Measurements from ENCODE around the gene GPR78. TPM values are rescaled to one million over a fixed set of nuclear protein-coding genes. Genes with fewer than 3 reads are reported as not detected.

The GPR78 gene
- polyA plus RNA-seq, 3 donors, result not detected

GRCh38 chr4:8583655-8584025 lies 3.4 kb downstream of the GPR78 start:
- no peak for TF ChIP-seq CTCF (IDR thresholded peaks at IDR 0.05)
- Mint-ChIP-seq H3K4me3 (no peak overlapping the region), H3K27me3 (ENCODE audit: low read depth in 3 of 3) (peaks cover 3 to 21% (median 15%) of the 10 kb centered on the region in 3 donors), H3K4me1 (no peaks in the 10 kb centered on the region), H3K27ac (no peak overlapping the region), H3K36me3 (no peaks in the 10 kb centered on the region), H3K9me3 (peaks cover 0 to 2% (median 0%) of the 10 kb centered on the region in 7 donors)
- 72% methylated on average over 4 of the region's 4 CpGs for WGBS (ENCODE audit: insufficient coverage)
- H2AFZ ChIP-seq (ENCODE audit: insufficient read depth, low read depth, low read length, poor library complexity, severe bottlenecking), result no peak overlapping the region
- H3K79me2 ChIP-seq (ENCODE audit: insufficient read depth, low read length), result no peaks in the 10 kb centered on the region
- no peak for DNase-seq
- no peak overlapping the region for H3K27ac ChIP-seq (ENCODE audit: low read depth in 1 of 2, low read length in 2 of 2)
- H3K4me1 ChIP-seq (ENCODE audit: control insufficient read depth in 1 of 2, insufficient read depth in 2 of 2, low read length in 2 of 2), result no peaks in the 10 kb centered on the region
- H3K4me3 ChIP-seq (replicated peaks in 1 of 3; ENCODE audit: low read depth in 2 of 3, low read length in 3 of 3), result no peak overlapping the region
- intact Hi-C loops (cut with micrococcal nuclease), result no loop called here
- no peak overlapping the region for H3K4me2 ChIP-seq (replicated peaks; ENCODE audit: extremely low read depth, low read length, poor library complexity, severe bottlenecking)
- peaks cover 0 to 6% of the 10 kb centered on the region in 2 donors for H3K27me3 ChIP-seq (ENCODE audit: control insufficient read depth in 2 of 2, insufficient read depth in 2 of 2, low read length in 2 of 2)
- H3K36me3 ChIP-seq (replicated peaks in 1 of 2; ENCODE audit: control insufficient read depth in 1 of 2, insufficient read depth in 2 of 2, low read length in 2 of 2), result no peaks in the 10 kb centered on the region
- no peaks in the 10 kb centered on the region for H4K20me1 ChIP-seq (ENCODE audit: insufficient read depth, low read length)
- H3K9ac ChIP-seq (ENCODE audit: insufficient read depth, low read length, poor library complexity, severe bottlenecking), result no peak overlapping the region
- no peaks in the 10 kb centered on the region for H3K9me3 ChIP-seq (replicated peaks in 1 of 2; ENCODE audit: control insufficient read depth in 1 of 2, insufficient read depth in 1 of 2, low read length in 2 of 2)

- Mint-ChIP-seq H3K4me1 (no peaks in the 10 kb centered on the region), H3K27ac (no peak overlapping the region), H3K9me3 (peaks cover 0 to 2% (median 0%) of the 10 kb centered on the region in 7 donors), H3K36me3 (no peaks in the 10 kb centered on the region), H3K27me3 (ENCODE audit: low read depth in 3 of 3) (peaks cover 3 to 20% (median 17%) of the 10 kb centered on the region in 3 donors), H3K4me3 (no peak overlapping the region)
- WGBS (ENCODE audit: insufficient coverage), result 69% methylated on average over 4 of the region's 6 CpGs
- intact Hi-C loops (cut with micrococcal nuclease), result no loop called here
- no peak overlapping the region for H3K4me2 ChIP-seq (replicated peaks; ENCODE audit: extremely low read depth, low read length, poor library complexity, severe bottlenecking)
- H3K4me1 ChIP-seq (ENCODE audit: control insufficient read depth in 1 of 2, insufficient read depth in 2 of 2, low read length in 2 of 2), result no peaks in the 10 kb centered on the region
- no peak for DNase-seq
- no peaks in the 10 kb centered on the region for H3K9me3 ChIP-seq (replicated peaks in 1 of 2; ENCODE audit: control insufficient read depth in 1 of 2, insufficient read depth in 1 of 2, low read length in 2 of 2)
- no peaks in the 10 kb centered on the region for H3K36me3 ChIP-seq (replicated peaks in 1 of 2; ENCODE audit: control insufficient read depth in 1 of 2, insufficient read depth in 2 of 2, low read length in 2 of 2)
- H3K79me2 ChIP-seq (ENCODE audit: insufficient read depth, low read length), result no peaks in the 10 kb centered on the region
- H4K20me1 ChIP-seq (ENCODE audit: insufficient read depth, low read length), result no peaks in the 10 kb centered on the region
- no peak for TF ChIP-seq CTCF (IDR thresholded peaks at IDR 0.05)
- H3K27ac ChIP-seq (ENCODE audit: low read depth in 1 of 2, low read length in 2 of 2), result no peak overlapping the region
- no peak overlapping the region for H3K9ac ChIP-seq (ENCODE audit: insufficient read depth, low read length, poor library complexity, severe bottlenecking)
- H3K4me3 ChIP-seq (replicated peaks in 1 of 3; ENCODE audit: low read depth in 2 of 3, low read length in 3 of 3), result no peak overlapping the region
- peaks cover 0 to 6% of the 10 kb centered on the region in 2 donors for H3K27me3 ChIP-seq (ENCODE audit: control insufficient read depth in 2 of 2, insufficient read depth in 2 of 2, low read length in 2 of 2)
- H2AFZ ChIP-seq (ENCODE audit: insufficient read depth, low read depth, low read length, poor library complexity, severe bottlenecking), result no peak overlapping the region
Observed at GRCh38 chr4:8585186-8585585, 5.0 kb downstream of the GPR78 start.
